Measurements from ENCODE around the gene TSGA10IP. TPM values are rescaled to one million over a fixed set of nuclear protein-coding genes. Genes with fewer than 3 reads are reported as not detected.

The TSGA10IP gene
- total RNA-seq, 2 experiments from 2014 or later: not detected

GRCh38 chr11:65987336-65987735, 42.1 kb downstream of the TSGA10IP start:
- Mint-ChIP-seq H3K27ac (no peak overlapping the region), H3K9me3 (no peaks in the 10 kb centered on the region), H3K36me3 (ENCODE audit: low read depth) (peaks cover 4% of the 10 kb centered on the region), H3K4me1 (peaks cover 7% of the 10 kb centered on the region), H3K4me3 (no peak overlapping the region), H3K27me3 (no peaks in the 10 kb centered on the region)
- POLR2A ChIA-PET: no interaction called here
- DNase-seq: no peak
- CTCF ChIA-PET: interaction anchor here (1.1 to 1.5 kb wide), 5 partner anchors 97 to 207 kb away, joined by 3 to 9 read pairs (median 5); partner anchors contain the start of genes AP5B1, CCDC85B and FIBP

GRCh38 chr11:65988791-65989592, 43.7 kb downstream of the TSGA10IP start:
- DNase-seq: peak; percentile 97
- ChIA-PET CTCF (interaction anchor here (0.5 to 3.3 kb wide), 28 partner anchors 9 to 472 kb away, joined by 3 to 22 read pairs (median 4); partner anchors contain the start of genes CCDC85B, FIBP and KAT5), POLR2A (no interaction called here)
- peak overlapping the region; percentile 87 for H3K27ac Mint-ChIP-seq
- no peaks in the 10 kb centered on the region for H3K9me3 Mint-ChIP-seq
- H3K4me1 Mint-ChIP-seq: peaks cover 7% of the 10 kb centered on the region
- H3K36me3 Mint-ChIP-seq (ENCODE audit: low read depth): peaks cover 4% of the 10 kb centered on the region
- H3K27me3 Mint-ChIP-seq: no peaks in the 10 kb centered on the region
- no peak overlapping the region for H3K4me3 Mint-ChIP-seq

GRCh38 chr11:65992056-65992455, 46.8 kb downstream of the TSGA10IP start:
- DNase-seq: no peak
- Mint-ChIP-seq H3K27me3 (no peaks in the 10 kb centered on the region), H3K27ac (no peak overlapping the region), H3K4me3 (no peak overlapping the region), H3K36me3 (ENCODE audit: low read depth) (peaks cover 15% of the 10 kb centered on the region), H3K9me3 (no peaks in the 10 kb centered on the region), H3K4me1 (peaks cover 7% of the 10 kb centered on the region)
- POLR2A ChIA-PET: no interaction called here
- CTCF ChIA-PET: interaction anchor here (0.6 to 1.6 kb wide), 8 partner anchors 11 to 1815 kb away, joined by 3 to 5 read pairs (median 4); partner anchors contain the start of genes BANF1, KAT5 and SF3B2

- ChIA-PET CTCF (interaction anchor here (1.1 kb wide), 1 partner anchor 217 kb away, joined by 4 read pairs; the partner anchor contains the start of gene AP5B1), POLR2A (no interaction called here)
- H3K27me3 Mint-ChIP-seq: no peaks in the 10 kb centered on the region
- H3K27ac Mint-ChIP-seq: no peak overlapping the region
- no peak overlapping the region for H3K4me3 Mint-ChIP-seq
- DNase-seq: no peak
- H3K36me3 Mint-ChIP-seq (ENCODE audit: low read depth): peaks cover 47% of the 10 kb centered on the region
- peaks cover 24% of the 10 kb centered on the region for H3K4me1 Mint-ChIP-seq
- H3K9me3 Mint-ChIP-seq: no peaks in the 10 kb centered on the region
Measured at GRCh38 chr11:65997286-65997685, 52.0 kb downstream of the TSGA10IP start.

GRCh38 chr11:66001942-66002647, 56.8 kb downstream of the TSGA10IP start, which contains the start of the genes BANF1 and EIF1AD:
Gene BANF1 (plus strand): TSS chr11:66002503. CDS start chr11:66003251, 748 bp downstream.
Gene EIF1AD (minus strand): TSS chr11:66002157. CDS start chr11:66000389, 1,768 bp downstream.
- CTCF ChIA-PET: interaction anchor here (1.0 to 1.5 kb wide), 6 partner anchors 10 to 222 kb away, joined by 4 to 13 read pairs (median 5); partner anchors contain the start of genes FIBP and MUS81
- peaks cover 41% of the 10 kb centered on the region for H3K4me1 Mint-ChIP-seq
- peak within 1 kb of the TSS; percentile 98 for H3K27ac Mint-ChIP-seq
- POLR2A ChIA-PET: interaction anchor here (0.6 to 1.3 kb wide), 2 partner anchors 54 to 143 kb away, joined by 3 read pairs; no protein-coding TSS in a partner anchor
- H3K9me3 Mint-ChIP-seq: no peaks in the 10 kb centered on the region
- H3K4me3 Mint-ChIP-seq: peak within 1 kb of the TSS; percentile 96
- DNase-seq: peak; percentile 95
- H3K27me3 Mint-ChIP-seq: no peaks in the 10 kb centered on the region
- peaks cover 49% of the 10 kb centered on the region for H3K36me3 Mint-ChIP-seq (ENCODE audit: low read depth)

GRCh38 chr11:66002648-66003225, 57.5 kb downstream of the TSGA10IP start:
- peak overlapping the region; percentile 96 for H3K4me3 Mint-ChIP-seq
- POLR2A ChIA-PET: interaction anchor here (0.6 to 1.3 kb wide), 2 partner anchors 53 to 143 kb away, joined by 3 read pairs; no protein-coding TSS in a partner anchor

GRCh38 chr11:66003291-66003690, 58.0 kb downstream of the TSGA10IP start:
- Mint-ChIP-seq H3K4me1 (peaks cover 36% of the 10 kb centered on the region), H3K27ac (peak overlapping the region; percentile 98), H3K27me3 (no peaks in the 10 kb centered on the region), H3K9me3 (no peaks in the 10 kb centered on the region), H3K36me3 (ENCODE audit: low read depth) (peaks cover 38% of the 10 kb centered on the region), H3K4me3 (peak overlapping the region; percentile 96)
- DNase-seq: no peak
- ChIA-PET CTCF (interaction anchor here (1.1 to 1.5 kb wide), 6 partner anchors 11 to 223 kb away, joined by 3 to 13 read pairs (median 5); partner anchors contain the start of genes CCDC85B, FIBP and MUS81), POLR2A (no interaction called here)

More at GRCh38 chr11:66002648-66003225, 57.5 kb downstream of the TSGA10IP start:
- Mint-ChIP-seq H3K9me3 (no peaks in the 10 kb centered on the region), H3K27me3 (no peaks in the 10 kb centered on the region), H3K4me1 (peaks cover 37% of the 10 kb centered on the region), H3K36me3 (ENCODE audit: low read depth) (peaks cover 43% of the 10 kb centered on the region), H3K27ac (peak overlapping the region; percentile 98)
- CTCF ChIA-PET: interaction anchor here (1.0 to 1.5 kb wide), 6 partner anchors 11 to 223 kb away, joined by 4 to 13 read pairs (median 5); partner anchors contain the start of genes FIBP and MUS81
- no peak for DNase-seq

- Mint-ChIP-seq H3K27ac (no peak overlapping the region), H3K9me3 (no peaks in the 10 kb centered on the region), H3K27me3 (no peaks in the 10 kb centered on the region), H3K36me3 (ENCODE audit: low read depth) (peaks cover 29% of the 10 kb centered on the region), H3K4me3 (peak overlapping the region; percentile 96), H3K4me1 (peaks cover 35% of the 10 kb centered on the region)
- no peak for DNase-seq
- ChIA-PET CTCF (interaction anchor here (0.8 to 1.2 kb wide), 3 partner anchors 114 to 187 kb away, joined by 3 read pairs; partner anchors contain the start of genes CCDC85B and FIBP), POLR2A (no interaction called here)
Measured at GRCh38 chr11:66004186-66004585, 58.9 kb downstream of the TSGA10IP start.

- no peaks in the 10 kb centered on the region for H3K9me3 Mint-ChIP-seq
- ChIA-PET CTCF (interaction anchor here (0.6 kb wide), 1 partner anchor 207 kb away, joined by 3 read pairs; no protein-coding TSS in a partner anchor), POLR2A (no interaction called here)
- no peak for DNase-seq
- H3K4me3 Mint-ChIP-seq: no peak overlapping the region
- peaks cover 17% of the 10 kb centered on the region for H3K4me1 Mint-ChIP-seq
- peaks cover 12% of the 10 kb centered on the region for H3K27me3 Mint-ChIP-seq
- H3K27ac Mint-ChIP-seq: no peak overlapping the region
- H3K36me3 Mint-ChIP-seq (ENCODE audit: low read depth): peaks cover 18% of the 10 kb centered on the region
Measured at GRCh38 chr11:66006134-66006890, 61.0 kb downstream of the TSGA10IP start.

GRCh38 chr11:66006891-66007176, 61.6 kb downstream of the TSGA10IP start:
- Mint-ChIP-seq H3K4me1 (peaks cover 17% of the 10 kb centered on the region), H3K27me3 (peaks cover 14% of the 10 kb centered on the region), H3K36me3 (ENCODE audit: low read depth) (peaks cover 15% of the 10 kb centered on the region), H3K4me3 (no peak overlapping the region), H3K9me3 (no peaks in the 10 kb centered on the region), H3K27ac (no peak overlapping the region)
- POLR2A ChIA-PET: no interaction called here
- CTCF ChIA-PET: interaction anchor here (1.0 to 2.0 kb wide), 2 partner anchors 16 to 122 kb away, joined by 5 to 6 read pairs; no protein-coding TSS in a partner anchor
- DNase-seq: no peak

- POLR2A ChIA-PET: no interaction called here
- Mint-ChIP-seq H3K4me1 (peaks cover 17% of the 10 kb centered on the region), H3K9me3 (no peaks in the 10 kb centered on the region), H3K36me3 (ENCODE audit: low read depth) (peaks cover 13% of the 10 kb centered on the region), H3K27me3 (peaks cover 18% of the 10 kb centered on the region), H3K4me3 (no peak overlapping the region), H3K27ac (no peak overlapping the region)
- DNase-seq: no peak
- CTCF ChIA-PET: interaction anchor here (1.0 to 2.0 kb wide), 2 partner anchors 15 to 123 kb away, joined by 5 to 6 read pairs; no protein-coding TSS in a partner anchor
Measured at GRCh38 chr11:66007201-66007634, 61.9 kb downstream of the TSGA10IP start.

Measured in activated CD4-positive, alpha-beta T cell treated with anti-CD3 and anti-CD28 coated beads, Interleukin-2, amount 10 ng/mL, durations not matched to agents 7 days and 5 days (primary cell).